ENCODE measurements around the gene AGRN.
"Not testable (repeated sequence)": the region's sequence is repeated elsewhere in the genome, so short reads cannot be mapped to it uniquely, and the experiment has no call there.

AGRN gene

DNA sequence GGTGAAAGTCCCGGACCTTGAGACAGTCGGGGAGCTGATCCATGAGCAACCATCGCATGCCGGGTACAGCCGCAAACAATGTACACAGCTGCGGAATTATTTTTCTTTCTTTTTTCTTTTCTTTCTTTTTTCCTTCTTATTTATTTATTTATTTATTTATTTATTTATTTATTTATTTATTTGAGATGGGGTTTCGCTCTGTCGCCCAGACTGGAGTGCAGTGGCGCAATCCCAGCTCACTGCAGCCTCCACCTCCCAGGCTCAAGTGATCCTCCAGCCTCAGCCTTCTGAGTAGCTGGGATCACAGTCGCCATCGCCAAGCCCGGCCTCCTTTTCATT is 35.5 kb upstream of the AGRN start:
- Histone ChIP-seq H3K36me3 (ENCODE audit: insufficient read depth, low read depth, low read length) (no peaks in the 10 kb centered on the region), H3K4me3 (ENCODE audit: low read length) (no peak overlapping the region), H3K9ac (ENCODE audit: low read depth, low read length) (no peak overlapping the region), H3K27me3 (ENCODE audit: insufficient read depth, low read length) (peaks cover 68% of the 10 kb centered on the region), H3K4me1 (ENCODE audit: insufficient read depth, low read length) (no peaks in the 10 kb centered on the region), H3K9me3 (ENCODE audit: insufficient read depth, low read depth, low read length) (no peaks in the 10 kb centered on the region), H3K27ac (ENCODE audit: low read length) (no peak overlapping the region)

- H3K27me3 ChIP-seq (ENCODE audit: insufficient read depth, low read length), result peaks cover 68% of the 10 kb centered on the region
- H3K9me3 ChIP-seq (ENCODE audit: insufficient read depth, low read depth, low read length), result no peaks in the 10 kb centered on the region
- no peaks in the 10 kb centered on the region for H3K36me3 ChIP-seq (ENCODE audit: insufficient read depth, low read depth, low read length)
- H3K27ac ChIP-seq (ENCODE audit: low read length), result no peak overlapping the region
- H3K9ac ChIP-seq (ENCODE audit: low read depth, low read length), result no peak overlapping the region
- H3K4me1 ChIP-seq (ENCODE audit: insufficient read depth, low read length), result no peaks in the 10 kb centered on the region
- no peak overlapping the region for H3K4me3 ChIP-seq (ENCODE audit: low read length)
Measured at GRCh38 chr1:985126-985525, 34.8 kb upstream of the AGRN start.

- H3K4me3 ChIP-seq (ENCODE audit: low read length); H3K9me3 ChIP-seq (ENCODE audit: insufficient read depth, low read depth, low read length); H3K36me3 ChIP-seq (ENCODE audit: insufficient read depth, low read depth, low read length); H3K27ac ChIP-seq (ENCODE audit: low read length); H3K9ac ChIP-seq (ENCODE audit: low read depth, low read length); H3K4me1 ChIP-seq (ENCODE audit: insufficient read depth, low read length): not testable (repeated sequence)
- peaks cover 75% of the 10 kb centered on the region for H3K27me3 ChIP-seq (ENCODE audit: insufficient read depth, low read length)
Measured at GRCh38 chr1:988061-988460, 31.9 kb upstream of the AGRN start.

GRCh38 chr1:991275-991674 is 28.6 kb upstream of the AGRN start:
- H3K36me3 ChIP-seq (ENCODE audit: insufficient read depth, low read depth, low read length); H3K4me3 ChIP-seq (ENCODE audit: low read length); H3K9ac ChIP-seq (ENCODE audit: low read depth, low read length); H3K9me3 ChIP-seq (ENCODE audit: insufficient read depth, low read depth, low read length); H3K27ac ChIP-seq (ENCODE audit: low read length); H3K4me1 ChIP-seq (ENCODE audit: insufficient read depth, low read length): not testable (repeated sequence)
- H3K27me3 ChIP-seq (ENCODE audit: insufficient read depth, low read length), result peaks cover 81% of the 10 kb centered on the region

- H3K4me3 ChIP-seq (ENCODE audit: low read length), result no peak overlapping the region
- H3K27ac ChIP-seq (ENCODE audit: low read length), result no peak overlapping the region
- peaks cover 82% of the 10 kb centered on the region for H3K27me3 ChIP-seq (ENCODE audit: insufficient read depth, low read length)
- no peak overlapping the region for H3K9ac ChIP-seq (ENCODE audit: low read depth, low read length)
- H3K36me3 ChIP-seq (ENCODE audit: insufficient read depth, low read depth, low read length), result no peaks in the 10 kb centered on the region
- no peaks in the 10 kb centered on the region for H3K9me3 ChIP-seq (ENCODE audit: insufficient read depth, low read depth, low read length)
- no peaks in the 10 kb centered on the region for H3K4me1 ChIP-seq (ENCODE audit: insufficient read depth, low read length)
Measured at GRCh38 chr1:991895-992294, 28.0 kb upstream of the AGRN start.

GRCh38 chr1:992362-992761 is 27.6 kb upstream of the AGRN start:
- H3K4me3 ChIP-seq (ENCODE audit: low read length), result no peak overlapping the region
- no peaks in the 10 kb centered on the region for H3K4me1 ChIP-seq (ENCODE audit: insufficient read depth, low read length)
- H3K27me3 ChIP-seq (ENCODE audit: insufficient read depth, low read length), result peaks cover 86% of the 10 kb centered on the region
- H3K9ac ChIP-seq (ENCODE audit: low read depth, low read length), result no peak overlapping the region
- no peaks in the 10 kb centered on the region for H3K36me3 ChIP-seq (ENCODE audit: insufficient read depth, low read depth, low read length)
- H3K9me3 ChIP-seq (ENCODE audit: insufficient read depth, low read depth, low read length), result no peaks in the 10 kb centered on the region
- no peak overlapping the region for H3K27ac ChIP-seq (ENCODE audit: low read length)

- H3K4me1 ChIP-seq (ENCODE audit: insufficient read depth, low read length), result no peaks in the 10 kb centered on the region
- peaks cover 91% of the 10 kb centered on the region for H3K27me3 ChIP-seq (ENCODE audit: insufficient read depth, low read length)
- no peak overlapping the region for H3K27ac ChIP-seq (ENCODE audit: low read length)
- no peaks in the 10 kb centered on the region for H3K36me3 ChIP-seq (ENCODE audit: insufficient read depth, low read depth, low read length)
- no peak overlapping the region for H3K9ac ChIP-seq (ENCODE audit: low read depth, low read length)
- H3K4me3 ChIP-seq (ENCODE audit: low read length), result no peak overlapping the region
- H3K9me3 ChIP-seq (ENCODE audit: insufficient read depth, low read depth, low read length), result no peaks in the 10 kb centered on the region
Measured at GRCh38 chr1:993379-993995, 26.4 kb upstream of the AGRN start.

GRCh38 chr1:994546-994945 is 25.4 kb upstream of the AGRN start:
- not testable (repeated sequence) for H3K4me1 ChIP-seq (ENCODE audit: insufficient read depth, low read length); H3K27ac ChIP-seq (ENCODE audit: low read length); H3K9ac ChIP-seq (ENCODE audit: low read depth, low read length); H3K4me3 ChIP-seq (ENCODE audit: low read length); H3K36me3 ChIP-seq (ENCODE audit: insufficient read depth, low read depth, low read length); H3K9me3 ChIP-seq (ENCODE audit: insufficient read depth, low read depth, low read length)
- H3K27me3 ChIP-seq (ENCODE audit: insufficient read depth, low read length), result peaks cover 91% of the 10 kb centered on the region

GRCh38 chr1:995665-996633 is 24.0 kb upstream of the AGRN start:
- Histone ChIP-seq H3K27ac (ENCODE audit: low read length) (no peak overlapping the region), H3K27me3 (ENCODE audit: insufficient read depth, low read length) (peaks cover 94% of the 10 kb centered on the region), H3K36me3 (ENCODE audit: insufficient read depth, low read depth, low read length) (no peaks in the 10 kb centered on the region), H3K9ac (ENCODE audit: low read depth, low read length) (no peak overlapping the region), H3K9me3 (ENCODE audit: insufficient read depth, low read depth, low read length) (no peaks in the 10 kb centered on the region), H3K4me3 (ENCODE audit: low read length) (no peak overlapping the region), H3K4me1 (ENCODE audit: insufficient read depth, low read length) (no peaks in the 10 kb centered on the region)

GRCh38 chr1:996851-997712 is 22.8 kb upstream of the AGRN start:
- no peaks in the 10 kb centered on the region for H3K9me3 ChIP-seq (ENCODE audit: insufficient read depth, low read depth, low read length)
- H3K4me1 ChIP-seq (ENCODE audit: insufficient read depth, low read length), result no peaks in the 10 kb centered on the region
- no peaks in the 10 kb centered on the region for H3K36me3 ChIP-seq (ENCODE audit: insufficient read depth, low read depth, low read length)
- H3K9ac ChIP-seq (ENCODE audit: low read depth, low read length), result no peak overlapping the region
- peaks cover 96% of the 10 kb centered on the region for H3K27me3 ChIP-seq (ENCODE audit: insufficient read depth, low read length)
- H3K27ac ChIP-seq (ENCODE audit: low read length), result no peak overlapping the region
- H3K4me3 ChIP-seq (ENCODE audit: low read length), result no peak overlapping the region

- no peaks in the 10 kb centered on the region for H3K9me3 ChIP-seq (ENCODE audit: insufficient read depth, low read depth, low read length)
- peaks cover 98% of the 10 kb centered on the region for H3K27me3 ChIP-seq (ENCODE audit: insufficient read depth, low read length)
- no peak overlapping the region for H3K27ac ChIP-seq (ENCODE audit: low read length)
- no peaks in the 10 kb centered on the region for H3K36me3 ChIP-seq (ENCODE audit: insufficient read depth, low read depth, low read length)
- H3K4me3 ChIP-seq (ENCODE audit: low read length), result no peak overlapping the region
- no peaks in the 10 kb centered on the region for H3K4me1 ChIP-seq (ENCODE audit: insufficient read depth, low read length)
- no peak overlapping the region for H3K9ac ChIP-seq (ENCODE audit: low read depth, low read length)
Measured at GRCh38 chr1:997713-997992, 22.3 kb upstream of the AGRN start.

Measured in iPS-20b (cell line).